CD4-positive, alpha-beta memory T cell (primary cell): ENCODE data around the gene TREH. TPM values are rescaled to one million over a fixed set of nuclear protein-coding genes. Genes with fewer than 3 reads are reported as not detected.

ENCODE experiments used
- CTCF ChIA-PET: fragments of 350-600 bp; sonication (Branson Sonifier 250); formaldehyde crosslinking; loops from one replicate; lab custom pipeline; 2021; ENCODE audit warnings: inconsistent platforms; ENCODE audit not compliant: partially characterized antibody; lab: Charles Lee
- POLR2A ChIA-PET: fragments of 350-600 bp; sonication (Branson Sonifier 250); formaldehyde crosslinking; loops from one replicate; lab custom pipeline; 2021; ENCODE audit not compliant: partially characterized antibody; lab: Charles Lee
- DNase-seq, 5 donors: peaks; one replicate each; pipeline versions ENCODE4 v3.0.0 to v3.0.0-alpha.2; 2020 to 2022; ENCODE audit warnings: mixed read lengths in 1 of 5
- H3K27ac ChIP-seq: one replicate; pipeline ENCODE4 v1.7.0; 2013; ENCODE audit warnings: low read depth, low read length
- H3K27me3 ChIP-seq: 2 replicates; pipeline ENCODE4 v1.7.0; 2013; ENCODE audit warnings: mild to moderate bottlenecking, low read length, moderate library complexity; ENCODE audit not compliant: insufficient read depth
- H3K36me3 ChIP-seq: 2 replicates; pipeline ENCODE4 v1.7.0; 2013; ENCODE audit warnings: mild to moderate bottlenecking, low read length, moderate library complexity; ENCODE audit not compliant: insufficient read depth
- H3K4me1 ChIP-seq: 2 replicates; pipeline ENCODE4 v1.7.0; 2013; ENCODE audit warnings: mild to moderate bottlenecking, low read length, moderate library complexity; ENCODE audit not compliant: insufficient read depth
- H3K4me3 ChIP-seq, 2 donors: one replicate each; pipeline ENCODE4 v1.7.0; 2013; ENCODE audit warnings: low read length in 2 of 2, mild to moderate bottlenecking in 1 of 2
- H3K9me3 ChIP-seq, 2 donors: one replicate each; pipeline ENCODE4 v1.7.0; 2013; ENCODE audit warnings: low read length in 2 of 2, control low read depth in 1 of 2; ENCODE audit not compliant: control insufficient read depth in 1 of 2
- H3K27ac Mint-ChIP-seq, 7 donors: one replicate each; pipeline ENCODE4 v1.8.0; 2020 to 2021; ENCODE audit warnings: mixed read lengths in 7 of 7, mild to moderate bottlenecking in 6 of 7, inconsistent platforms in 3 of 7, moderate library complexity in 3 of 7
- H3K27me3 Mint-ChIP-seq, 2 donors: one replicate each; pipeline ENCODE4 v1.8.0; 2020 to 2021; ENCODE audit warnings: mixed read lengths in 2 of 2
- H3K36me3 Mint-ChIP-seq, 2 donors: one replicate each; pipeline ENCODE4 v1.8.0; 2020 to 2021; ENCODE audit warnings: mixed read lengths in 2 of 2, inconsistent platforms in 1 of 2, mild to moderate bottlenecking in 1 of 2
- H3K4me1 Mint-ChIP-seq, 4 donors: one replicate each; pipeline ENCODE4 v1.8.0; 2020 to 2021; ENCODE audit warnings: mixed read lengths in 4 of 4, mild to moderate bottlenecking in 1 of 4
- H3K4me3 Mint-ChIP-seq, 8 donors: one replicate each; pipeline ENCODE4 v1.8.0; 2020 to 2021; ENCODE audit warnings: mixed read lengths in 8 of 8, mild to moderate bottlenecking in 7 of 8, moderate library complexity in 6 of 8, inconsistent platforms in 3 of 8
- H3K9me3 Mint-ChIP-seq, 8 donors: one replicate each; pipeline ENCODE4 v1.8.0; 2020 to 2021; ENCODE audit warnings: mixed read lengths in 8 of 8, mild to moderate bottlenecking in 5 of 8, inconsistent platforms in 3 of 8, moderate library complexity in 1 of 8
- intact Hi-C: fragments of 100-400 bp; cut with micrococcal nuclease; formaldehyde crosslinking; loops from one replicate; pipeline ENCODE4 v1.15.1; 2023
- polyA plus RNA-seq, 2 donors: library from polyadenylated mRNA; unstranded; fragments of 300-500 nt; fragmentation: Illumina TruSeq; gene quantifications; one replicate each; pipeline ENCODE4 v1.2.3, GENCODE V29; 2021
- total RNA-seq, 2 experiments: library from RNA; stranded (reverse); gene quantifications; one replicate each; pipeline ENCODE4 v1.2.3, GENCODE V29; 2021

Gene TREH
- total and polyA plus RNA-seq, 4 experiments from 2014 or later = not detected

GRCh38 chr11:118636569-118637290 is 42.7 kb downstream of the TREH start:
- no peaks in the 10 kb centered on the region for H3K9me3 Mint-ChIP-seq
- Histone ChIP-seq H3K4me3 (no peak overlapping the region), H3K27me3 (no peaks in the 10 kb centered on the region), H3K36me3 (no peaks in the 10 kb centered on the region), H3K27ac (no peak overlapping the region), H3K9me3 (no peaks in the 10 kb centered on the region), H3K4me1 (no peaks in the 10 kb centered on the region)
- H3K27me3 Mint-ChIP-seq = no peaks in the 10 kb centered on the region
- no peaks in the 10 kb centered on the region for H3K36me3 Mint-ChIP-seq
- ChIA-PET POLR2A (interaction anchor here (1.7 kb wide), 1 partner anchor 9 kb away, joined by 5 read pairs; no protein-coding TSS in a partner anchor), CTCF (interaction anchor here (1.6 to 4.1 kb wide), 3 partner anchors 18 to 25 kb away, joined by 3 to 21 read pairs (median 3); no protein-coding TSS in a partner anchor)
- H3K4me1 Mint-ChIP-seq = peaks cover 0 to 1% (median 0%) of the 10 kb centered on the region in 4 donors
- H3K4me3 Mint-ChIP-seq = no peak overlapping the region
- DNase-seq = no peak
- intact Hi-C loops = no loop called here
- no peak overlapping the region for H3K27ac Mint-ChIP-seq

- CTCF ChIA-PET = interaction anchor here (0.7 to 4.1 kb wide), 6 partner anchors 14 to 27 kb away, joined by 3 to 21 read pairs (median 3); no protein-coding TSS in a partner anchor
These were observed 43.8 kb downstream of the TREH start for GRCh38 chr11:118635642-118636041.

GRCh38 chr11:118635237-118635591 is 44.2 kb downstream of the TREH start:
- Mint-ChIP-seq H3K27ac (no peak overlapping the region), H3K4me1 (peaks cover 0 to 1% (median 0%) of the 10 kb centered on the region in 4 donors), H3K9me3 (no peaks in the 10 kb centered on the region), H3K4me3 (no peak overlapping the region), H3K27me3 (no peaks in the 10 kb centered on the region), H3K36me3 (no peaks in the 10 kb centered on the region)
- ChIA-PET CTCF (interaction anchor here (0.7 to 4.1 kb wide), 6 partner anchors 13 to 27 kb away, joined by 3 to 21 read pairs (median 3); no protein-coding TSS in a partner anchor), POLR2A (interaction anchor here (1.7 kb wide), 1 partner anchor 11 kb away, joined by 5 read pairs; no protein-coding TSS in a partner anchor)
- Histone ChIP-seq H3K27me3 (no peaks in the 10 kb centered on the region), H3K36me3 (no peaks in the 10 kb centered on the region), H3K9me3 (no peaks in the 10 kb centered on the region), H3K27ac (no peak overlapping the region), H3K4me1 (no peaks in the 10 kb centered on the region), H3K4me3 (no peak overlapping the region)
- intact Hi-C loops = no loop called here
- no peak for DNase-seq

More at GRCh38 chr11:118635642-118636041, 43.8 kb downstream of the TREH start:
- Histone ChIP-seq H3K4me1 (no peaks in the 10 kb centered on the region), H3K4me3 (no peak overlapping the region), H3K27ac (no peak overlapping the region), H3K36me3 (no peaks in the 10 kb centered on the region), H3K9me3 (no peaks in the 10 kb centered on the region), H3K27me3 (no peaks in the 10 kb centered on the region)
- peaks cover 0 to 1% (median 0%) of the 10 kb centered on the region in 4 donors for H3K4me1 Mint-ChIP-seq
- H3K27ac Mint-ChIP-seq = no peak overlapping the region
- no peaks in the 10 kb centered on the region for H3K36me3 Mint-ChIP-seq
- no peak overlapping the region for H3K4me3 Mint-ChIP-seq
- no peaks in the 10 kb centered on the region for H3K9me3 Mint-ChIP-seq
- H3K27me3 Mint-ChIP-seq = no peaks in the 10 kb centered on the region
- DNase-seq = no peak
- intact Hi-C loops = no loop called here
- POLR2A ChIA-PET = interaction anchor here (1.7 kb wide), 1 partner anchor 10 kb away, joined by 5 read pairs; no protein-coding TSS in a partner anchor

GRCh38 chr11:118634431-118635236 is 44.8 kb downstream of the TREH start:
- Histone ChIP-seq H3K4me3 (no peak overlapping the region), H3K27ac (no peak overlapping the region), H3K9me3 (no peaks in the 10 kb centered on the region), H3K4me1 (no peaks in the 10 kb centered on the region), H3K36me3 (no peaks in the 10 kb centered on the region), H3K27me3 (no peaks in the 10 kb centered on the region)
- H3K9me3 Mint-ChIP-seq = no peaks in the 10 kb centered on the region
- intact Hi-C loops = no loop called here
- CTCF ChIA-PET = interaction anchor here (1.3 to 4.1 kb wide), 4 partner anchors 13 to 26 kb away, joined by 3 to 21 read pairs (median 4); no protein-coding TSS in a partner anchor
- POLR2A ChIA-PET = no interaction called here
- H3K27ac Mint-ChIP-seq = peak overlapping the region in 1 of 7 donors; percentile 64
- peak overlapping the region in 3 of 8 donors; percentile 31 to 43 (median 41) for H3K4me3 Mint-ChIP-seq
- DNase-seq = no peak
- H3K36me3 Mint-ChIP-seq = no peaks in the 10 kb centered on the region
- peaks cover 0 to 1% (median 0%) of the 10 kb centered on the region in 4 donors for H3K4me1 Mint-ChIP-seq
- H3K27me3 Mint-ChIP-seq = no peaks in the 10 kb centered on the region

- POLR2A ChIA-PET = no interaction called here
- no peaks in the 10 kb centered on the region for H3K27me3 Mint-ChIP-seq
- H3K36me3 Mint-ChIP-seq = no peaks in the 10 kb centered on the region
- no peak overlapping the region for H3K27ac Mint-ChIP-seq
- no peaks in the 10 kb centered on the region for H3K27me3 ChIP-seq
- no peak for DNase-seq
- H3K9me3 ChIP-seq = no peaks in the 10 kb centered on the region
- no peaks in the 10 kb centered on the region for H3K36me3 ChIP-seq
- H3K27ac ChIP-seq = no peak overlapping the region
- CTCF ChIA-PET = no interaction called here
- no peaks in the 10 kb centered on the region for H3K9me3 Mint-ChIP-seq
- no peaks in the 10 kb centered on the region for H3K4me1 ChIP-seq
- H3K4me3 Mint-ChIP-seq = no peak overlapping the region
- H3K4me1 Mint-ChIP-seq = peaks cover 0 to 1% (median 0%) of the 10 kb centered on the region in 4 donors
- intact Hi-C loops = no loop called here
- H3K4me3 ChIP-seq = no peak overlapping the region
These were observed 45.5 kb downstream of the TREH start for GRCh38 chr11:118633979-118634378.

- Histone ChIP-seq H3K4me1 (no peaks in the 10 kb centered on the region), H3K4me3 (no peak overlapping the region), H3K27ac (no peak overlapping the region), H3K36me3 (no peaks in the 10 kb centered on the region), H3K27me3 (no peaks in the 10 kb centered on the region), H3K9me3 (no peaks in the 10 kb centered on the region)
- no peaks in the 10 kb centered on the region for H3K27me3 Mint-ChIP-seq
- CTCF ChIA-PET = no interaction called here
- POLR2A ChIA-PET = no interaction called here
- H3K4me3 Mint-ChIP-seq = no peak overlapping the region
- peak overlapping the region in 1 of 7 donors; percentile 20 for H3K27ac Mint-ChIP-seq
- H3K9me3 Mint-ChIP-seq = no peaks in the 10 kb centered on the region
- intact Hi-C loops = no loop called here
- no peak for DNase-seq
- H3K4me1 Mint-ChIP-seq = peaks cover 0 to 1% (median 0%) of the 10 kb centered on the region in 4 donors
- no peaks in the 10 kb centered on the region for H3K36me3 Mint-ChIP-seq
These were observed 46.1 kb downstream of the TREH start for GRCh38 chr11:118633319-118633690.
